Type B pancreatic cell (in vitro differentiated cells): Measurements from ENCODE around the gene CES3. TPM values are rescaled to one million over a fixed set of nuclear protein-coding genes. Genes with fewer than 3 reads are reported as not detected.

Experiments
- DNase-seq: peaks from one replicate; pipeline ENCODE4 v3.0.0; 2021; ENCODE audit warnings: mixed read lengths; ENCODE audit not compliant: unreplicated experiment; ENCODE audit errors: extremely low spot score
- H3K27ac Mint-ChIP-seq: 2 replicates; pipeline ENCODE4 v1.8.0; 2021; ENCODE audit warnings: mild to moderate bottlenecking, mixed read lengths
- H3K27me3 Mint-ChIP-seq: 2 replicates; pipeline ENCODE4 v1.8.0; 2021; ENCODE audit warnings: mixed read lengths
- H3K36me3 Mint-ChIP-seq: 2 replicates; pipeline ENCODE4 v1.8.0; 2021; ENCODE audit warnings: mixed read lengths
- H3K4me1 Mint-ChIP-seq: one replicate; pipeline ENCODE4 v1.8.0; 2021; ENCODE audit warnings: mixed read lengths; ENCODE audit not compliant: unreplicated experiment
- H3K4me3 Mint-ChIP-seq: 2 replicates; pipeline ENCODE4 v1.8.0; 2021; ENCODE audit warnings: mild to moderate bottlenecking, mixed read lengths
- H3K9me3 Mint-ChIP-seq: 2 replicates; pipeline ENCODE4 v1.8.0; 2021; ENCODE audit warnings: mixed read lengths
- total RNA-seq: library from RNA; stranded (reverse); gene quantifications from 2 replicates; pipeline ENCODE4 v1.2.1, GENCODE V29; 2021; ENCODE audit warnings: low replicate concordance
- TF ChIP-seq, protein P1 (sequence below): fragments of 200-600 bp; sonication (generic); conservative IDR thresholded peaks from 2 replicates; pipeline ENCODE4 v1.5.0; 2021; ENCODE audit warnings: antibody characterized with exemption, mild to moderate bottlenecking

Gene CES3
- total RNA-seq, 1 donor from 2014 or later: 1.1 TPM

DNA sequence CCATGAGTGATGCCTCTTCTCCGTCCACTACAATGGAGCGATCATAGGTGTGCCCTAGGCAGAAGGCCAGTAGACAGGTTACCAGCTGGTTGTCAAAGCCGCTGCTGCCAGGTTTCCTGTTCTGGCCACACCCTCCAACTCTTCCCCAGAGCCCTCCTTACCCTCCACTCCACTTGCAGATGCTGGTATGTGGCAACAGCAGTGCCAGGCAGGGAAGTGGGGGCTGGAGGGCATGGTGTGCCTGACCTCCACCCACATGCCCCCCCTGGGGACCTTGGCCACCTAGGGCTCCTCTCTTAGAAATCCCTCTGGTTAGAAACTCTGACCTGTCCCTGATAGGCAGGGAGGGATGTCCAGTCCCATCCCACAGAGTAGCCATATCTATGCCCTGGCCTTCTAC, 37.2 kb upstream of the CES3 start:
- no peaks in the 10 kb centered on the region for H3K4me1 Mint-ChIP-seq
- TF ChIP-seq, protein P1, sequence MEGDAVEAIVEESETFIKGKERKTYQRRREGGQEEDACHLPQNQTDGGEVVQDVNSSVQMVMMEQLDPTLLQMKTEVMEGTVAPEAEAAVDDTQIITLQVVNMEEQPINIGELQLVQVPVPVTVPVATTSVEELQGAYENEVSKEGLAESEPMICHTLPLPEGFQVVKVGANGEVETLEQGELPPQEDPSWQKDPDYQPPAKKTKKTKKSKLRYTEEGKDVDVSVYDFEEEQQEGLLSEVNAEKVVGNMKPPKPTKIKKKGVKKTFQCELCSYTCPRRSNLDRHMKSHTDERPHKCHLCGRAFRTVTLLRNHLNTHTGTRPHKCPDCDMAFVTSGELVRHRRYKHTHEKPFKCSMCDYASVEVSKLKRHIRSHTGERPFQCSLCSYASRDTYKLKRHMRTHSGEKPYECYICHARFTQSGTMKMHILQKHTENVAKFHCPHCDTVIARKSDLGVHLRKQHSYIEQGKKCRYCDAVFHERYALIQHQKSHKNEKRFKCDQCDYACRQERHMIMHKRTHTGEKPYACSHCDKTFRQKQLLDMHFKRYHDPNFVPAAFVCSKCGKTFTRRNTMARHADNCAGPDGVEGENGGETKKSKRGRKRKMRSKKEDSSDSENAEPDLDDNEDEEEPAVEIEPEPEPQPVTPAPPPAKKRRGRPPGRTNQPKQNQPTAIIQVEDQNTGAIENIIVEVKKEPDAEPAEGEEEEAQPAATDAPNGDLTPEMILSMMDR: no peak
- no peaks in the 10 kb centered on the region for H3K9me3 Mint-ChIP-seq
- no peak overlapping the region for H3K4me3 Mint-ChIP-seq
- H3K27ac Mint-ChIP-seq: no peak overlapping the region
- peaks cover 69% of the 10 kb centered on the region for H3K27me3 Mint-ChIP-seq
- DNase-seq: no peak
- peaks cover 3% of the 10 kb centered on the region for H3K36me3 Mint-ChIP-seq

DNA sequence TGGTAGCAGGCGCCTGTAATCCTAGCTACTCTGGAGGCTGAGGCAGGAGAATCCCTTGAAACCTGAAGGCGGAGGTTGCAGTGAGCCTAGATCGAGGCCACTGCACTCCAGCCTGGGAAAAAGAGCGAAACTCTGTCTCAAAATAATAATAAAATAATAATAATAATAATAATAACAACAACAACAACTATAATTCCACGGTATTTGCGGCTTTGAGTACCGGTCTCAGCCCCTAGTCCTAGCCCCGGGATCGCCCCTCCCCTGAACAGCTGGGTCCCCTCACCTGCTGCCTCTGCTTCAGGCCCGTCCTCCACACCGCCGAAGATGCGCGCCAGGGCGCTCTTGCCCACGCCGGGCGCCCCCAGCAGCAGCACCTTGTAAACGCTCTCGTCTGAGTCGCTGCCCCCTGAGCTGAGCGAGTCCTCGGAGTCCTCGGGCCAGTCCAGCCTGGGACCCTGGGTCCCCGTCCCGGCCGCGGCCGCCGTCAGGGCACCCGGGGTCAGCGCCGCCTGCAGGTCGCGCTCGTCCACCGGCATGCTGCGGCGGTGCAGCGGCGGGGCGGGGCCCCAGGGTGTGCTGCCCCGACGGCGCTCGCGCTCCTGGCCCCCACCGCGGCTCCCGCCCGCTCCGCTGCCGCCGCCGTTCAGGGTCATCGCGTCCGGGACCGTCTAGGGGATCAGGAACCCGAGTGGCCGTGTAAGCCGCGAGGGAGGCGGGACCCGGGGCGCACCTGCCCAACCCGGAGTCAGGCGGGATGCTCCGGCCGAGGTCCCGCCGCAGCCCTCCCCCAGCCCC, 36.3 kb upstream of the CES3 start:
- no peak overlapping the region for H3K4me3 Mint-ChIP-seq
- H3K27me3 Mint-ChIP-seq: peaks cover 64% of the 10 kb centered on the region
- no peaks in the 10 kb centered on the region for H3K9me3 Mint-ChIP-seq
- no peaks in the 10 kb centered on the region for H3K4me1 Mint-ChIP-seq
- TF ChIP-seq, protein P1: peak; percentile 63
- H3K27ac Mint-ChIP-seq: no peak overlapping the region
- peaks cover 3% of the 10 kb centered on the region for H3K36me3 Mint-ChIP-seq
- DNase-seq: no peak

DNA sequence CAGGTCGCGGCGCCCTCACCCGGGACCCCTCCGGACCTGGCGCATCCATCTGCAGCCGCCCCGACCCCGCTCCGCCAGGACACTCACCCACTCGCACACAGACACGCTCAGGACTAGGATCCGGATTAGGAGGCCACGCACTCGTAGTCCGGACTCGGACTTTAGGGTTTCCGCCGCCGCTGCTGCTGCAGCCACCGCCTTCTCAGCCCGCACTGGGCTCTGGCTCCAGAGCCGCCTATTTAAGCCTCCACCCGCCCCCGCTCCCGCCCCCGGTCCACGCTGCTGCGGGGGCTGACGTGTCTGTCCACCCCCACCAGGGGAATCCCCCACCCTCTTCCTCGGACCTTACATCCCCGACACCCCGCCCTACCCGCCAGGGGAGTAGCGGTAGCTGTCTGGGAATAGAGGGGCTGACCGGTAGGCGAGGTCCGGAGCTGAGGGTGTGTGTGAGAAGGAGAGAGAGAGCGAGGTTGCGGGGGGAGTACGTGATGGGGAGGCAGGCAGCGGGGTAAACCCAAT, 35.7 kb upstream of the CES3 start, which contains the start of gene RRAD:
TSS of gene RRAD (minus strand) at position 214 of the 519 bp plus-strand sequence. CDS start 356 bp downstream, outside the sequence.
- Mint-ChIP-seq H3K27me3 (peaks cover 59% of the 10 kb centered on the region), H3K4me1 (no peaks in the 10 kb centered on the region), H3K4me3 (peak within 1 kb of the TSS; percentile 79), H3K36me3 (peaks cover 3% of the 10 kb centered on the region), H3K27ac (no peak within 1 kb of the TSS), H3K9me3 (no peaks in the 10 kb centered on the region)
- TF ChIP-seq, protein P1: no peak
- no peak for DNase-seq

DNA sequence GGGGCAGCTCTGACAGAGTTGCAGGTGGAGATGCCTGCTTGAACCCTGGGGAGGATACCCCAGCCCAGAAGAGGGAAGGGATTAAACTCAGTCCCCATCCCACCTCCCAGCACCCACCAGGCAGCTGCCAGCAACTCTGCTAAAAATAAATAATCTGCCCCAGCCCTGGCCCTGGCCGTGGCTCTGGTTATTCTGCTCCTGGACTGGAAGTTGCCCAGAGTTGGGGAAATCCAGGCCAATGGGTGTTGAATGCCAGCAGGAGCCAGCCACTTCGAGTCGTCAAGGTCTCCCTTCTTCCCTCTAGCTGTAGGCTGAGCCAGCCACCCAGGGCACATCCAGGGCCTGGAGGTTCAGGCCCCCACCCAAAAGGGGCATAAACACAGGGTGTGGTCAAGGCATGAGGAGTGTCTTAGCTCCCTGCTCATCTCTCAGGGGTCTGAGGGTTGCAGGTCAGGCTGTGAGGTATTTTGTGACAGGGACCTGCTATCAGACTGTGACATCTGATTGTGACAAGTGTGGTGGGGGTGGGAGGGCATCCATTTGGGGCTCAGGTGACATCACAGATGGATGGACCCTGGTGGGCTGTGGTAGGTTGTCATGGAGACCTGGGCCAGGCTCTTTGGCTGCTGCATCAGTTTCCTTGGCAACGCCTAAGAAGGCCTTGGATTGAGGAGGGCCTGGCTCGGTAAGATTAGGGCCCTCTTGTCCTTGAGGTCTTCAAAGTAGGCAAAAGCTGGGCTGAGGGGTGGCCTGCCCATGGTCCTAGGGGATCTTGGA, 34.7 kb upstream of the CES3 start:
- Mint-ChIP-seq H3K4me1 (no peaks in the 10 kb centered on the region), H3K9me3 (no peaks in the 10 kb centered on the region), H3K27me3 (peaks cover 52% of the 10 kb centered on the region), H3K27ac (no peak overlapping the region), H3K36me3 (peaks cover 3% of the 10 kb centered on the region), H3K4me3 (peak overlapping the region; percentile 22)
- no peak for DNase-seq
- TF ChIP-seq, protein P1: no peak

DNA sequence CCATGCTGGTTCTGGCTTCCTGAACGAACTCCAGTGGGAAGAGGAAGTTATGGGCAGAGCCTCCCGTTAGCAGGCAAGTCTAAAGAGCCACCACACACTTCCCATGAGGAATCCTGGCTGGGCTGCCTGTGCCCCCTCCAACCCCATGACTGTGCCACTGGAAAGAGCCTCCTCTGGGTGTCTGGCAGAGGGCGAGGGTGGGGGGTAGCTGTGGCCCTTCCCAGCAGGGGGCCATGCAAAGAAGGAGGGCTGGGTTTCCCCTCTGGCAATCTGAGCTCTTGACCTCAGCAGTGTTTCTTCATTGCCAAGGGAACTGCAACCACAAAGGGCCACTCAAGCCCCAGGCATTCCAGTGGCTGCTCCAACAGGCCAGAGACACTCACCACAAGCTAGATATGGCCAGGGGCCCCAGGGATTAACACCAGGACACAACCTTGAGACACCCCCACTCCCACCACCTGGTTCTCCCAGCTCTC, 34.1 kb upstream of the CES3 start:
- Mint-ChIP-seq H3K36me3 (peaks cover 7% of the 10 kb centered on the region), H3K4me1 (no peaks in the 10 kb centered on the region), H3K27me3 (peaks cover 50% of the 10 kb centered on the region), H3K9me3 (no peaks in the 10 kb centered on the region), H3K4me3 (no peak overlapping the region), H3K27ac (no peak overlapping the region)
- DNase-seq: no peak
- TF ChIP-seq, protein P1: no peak
